ENCODE results near the gene BACH2. TPM values are rescaled to one million over a fixed set of nuclear protein-coding genes. Genes with fewer than 3 reads are reported as not detected.
A peak's percentile ranks its signal among the peaks of the same experiment; 100 is the strongest.

The BACH2 gene
- total and polyA plus RNA-seq, 9 donors, result 3.4 to 5.8 (median 4.6) TPM

GRCh38 chr6:89993411-89993810 is 303.2 kb downstream of the BACH2 start:
- DNase-seq, result no peak
- Histone ChIP-seq H3K27me3 (ENCODE audit: control insufficient read depth, insufficient read depth, low read length) (no peaks in the 10 kb centered on the region), H3K4me1 (ENCODE audit: control insufficient read depth, insufficient read depth, low read length) (peaks cover 9% of the 10 kb centered on the region), H3K9me3 (replicated peaks; ENCODE audit: control insufficient read depth, low read depth, low read length) (no peaks in the 10 kb centered on the region), H3K27ac (ENCODE audit: low read length) (no peak overlapping the region), H3K4me3 (ENCODE audit: low read length) (no peak overlapping the region), H3K36me3 (ENCODE audit: control insufficient read depth, insufficient read depth, low read length) (peaks cover 2% of the 10 kb centered on the region)
- WGBS (ENCODE audit: insufficient coverage), result 90% methylated on average over 3 of the region's 3 CpGs

GRCh38 chr6:89992818-89993217 is 303.8 kb downstream of the BACH2 start:
- WGBS (ENCODE audit: insufficient coverage), result 80% methylated on average over 1 of the region's 2 CpGs
- H3K27ac ChIP-seq (ENCODE audit: low read length), result no peak overlapping the region
- H3K4me3 ChIP-seq (ENCODE audit: low read length), result no peak overlapping the region
- no peaks in the 10 kb centered on the region for H3K9me3 ChIP-seq (replicated peaks; ENCODE audit: control insufficient read depth, low read depth, low read length)
- H3K27me3 ChIP-seq (ENCODE audit: control insufficient read depth, insufficient read depth, low read length), result no peaks in the 10 kb centered on the region
- H3K4me1 ChIP-seq (ENCODE audit: control insufficient read depth, insufficient read depth, low read length), result peaks cover 6% of the 10 kb centered on the region
- peaks cover 2% of the 10 kb centered on the region for H3K36me3 ChIP-seq (ENCODE audit: control insufficient read depth, insufficient read depth, low read length)
- no peak for DNase-seq

GRCh38 chr6:89989742-89990141 is 306.9 kb downstream of the BACH2 start:
- Histone ChIP-seq H3K36me3 (ENCODE audit: control insufficient read depth, insufficient read depth, low read length) (no peaks in the 10 kb centered on the region), H3K27me3 (ENCODE audit: control insufficient read depth, insufficient read depth, low read length) (no peaks in the 10 kb centered on the region), H3K27ac (ENCODE audit: low read length) (no peak overlapping the region), H3K4me3 (ENCODE audit: low read length) (no peak overlapping the region), H3K4me1 (ENCODE audit: control insufficient read depth, insufficient read depth, low read length) (peaks cover 21% of the 10 kb centered on the region), H3K9me3 (replicated peaks; ENCODE audit: control insufficient read depth, low read depth, low read length) (no peaks in the 10 kb centered on the region)
- WGBS (ENCODE audit: insufficient coverage), result 46% methylated on average over 3 of the region's 4 CpGs
- DNase-seq, result no peak

GRCh38 chr6:89987830-89988229 is 308.8 kb downstream of the BACH2 start:
- Histone ChIP-seq H3K27me3 (ENCODE audit: control insufficient read depth, insufficient read depth, low read length) (no peaks in the 10 kb centered on the region), H3K9me3 (replicated peaks; ENCODE audit: control insufficient read depth, low read depth, low read length) (no peaks in the 10 kb centered on the region), H3K4me1 (ENCODE audit: control insufficient read depth, insufficient read depth, low read length) (peaks cover 21% of the 10 kb centered on the region), H3K4me3 (ENCODE audit: low read length) (no peak overlapping the region), H3K27ac (ENCODE audit: low read length) (no peak overlapping the region), H3K36me3 (ENCODE audit: control insufficient read depth, insufficient read depth, low read length) (no peaks in the 10 kb centered on the region)
- 100% methylated on average over 1 of the region's 2 CpGs for WGBS (ENCODE audit: insufficient coverage)
- DNase-seq, result no peak

GRCh38 chr6:89987140-89987539 is 309.5 kb downstream of the BACH2 start:
- no peak for DNase-seq
- no CpG with 5 or more reads among the region's 3 CpGs for WGBS (ENCODE audit: insufficient coverage)

GRCh38 chr6:89986650-89987074 is 310.0 kb downstream of the BACH2 start:
- no peaks in the 10 kb centered on the region for H3K9me3 ChIP-seq (replicated peaks; ENCODE audit: control insufficient read depth, low read depth, low read length)
- peaks cover 21% of the 10 kb centered on the region for H3K4me1 ChIP-seq (ENCODE audit: control insufficient read depth, insufficient read depth, low read length)
- no peaks in the 10 kb centered on the region for H3K36me3 ChIP-seq (ENCODE audit: control insufficient read depth, insufficient read depth, low read length)
- H3K27ac ChIP-seq (ENCODE audit: low read length), result no peak overlapping the region
- no CpG with 5 or more reads among the region's 3 CpGs for WGBS (ENCODE audit: insufficient coverage)
- H3K4me3 ChIP-seq (ENCODE audit: low read length), result no peak overlapping the region
- no peaks in the 10 kb centered on the region for H3K27me3 ChIP-seq (ENCODE audit: control insufficient read depth, insufficient read depth, low read length)
- DNase-seq, result no peak

More at GRCh38 chr6:89987140-89987539, 309.5 kb downstream of the BACH2 start:
- H3K36me3 ChIP-seq (ENCODE audit: control insufficient read depth, insufficient read depth, low read length), result no peaks in the 10 kb centered on the region
- H3K27me3 ChIP-seq (ENCODE audit: control insufficient read depth, insufficient read depth, low read length), result no peaks in the 10 kb centered on the region
- peaks cover 21% of the 10 kb centered on the region for H3K4me1 ChIP-seq (ENCODE audit: control insufficient read depth, insufficient read depth, low read length)
- H3K9me3 ChIP-seq (replicated peaks; ENCODE audit: control insufficient read depth, low read depth, low read length), result no peaks in the 10 kb centered on the region
- H3K27ac ChIP-seq (ENCODE audit: low read length), result no peak overlapping the region
- H3K4me3 ChIP-seq (ENCODE audit: low read length), result no peak overlapping the region

- Histone ChIP-seq H3K9me3 (replicated peaks; ENCODE audit: control insufficient read depth, low read depth, low read length) (no peaks in the 10 kb centered on the region), H3K27ac (ENCODE audit: low read length) (peak overlapping the region; percentile 75), H3K27me3 (ENCODE audit: control insufficient read depth, insufficient read depth, low read length) (no peaks in the 10 kb centered on the region), H3K4me3 (ENCODE audit: low read length) (no peak overlapping the region), H3K4me1 (ENCODE audit: control insufficient read depth, insufficient read depth, low read length) (peaks cover 21% of the 10 kb centered on the region), H3K36me3 (ENCODE audit: control insufficient read depth, insufficient read depth, low read length) (no peaks in the 10 kb centered on the region)
- 36% methylated on average over 6 of the region's 11 CpGs for WGBS (ENCODE audit: insufficient coverage)
- DNase-seq, result peak; percentile 72
These were observed 310.7 kb downstream of the BACH2 start for GRCh38 chr6:89985751-89986493.

GRCh38 chr6:89984926-89985750 is 311.5 kb downstream of the BACH2 start:
- Histone ChIP-seq H3K4me1 (ENCODE audit: control insufficient read depth, insufficient read depth, low read length) (peaks cover 21% of the 10 kb centered on the region), H3K4me3 (ENCODE audit: low read length) (no peak overlapping the region), H3K9me3 (replicated peaks; ENCODE audit: control insufficient read depth, low read depth, low read length) (no peaks in the 10 kb centered on the region), H3K36me3 (ENCODE audit: control insufficient read depth, insufficient read depth, low read length) (no peaks in the 10 kb centered on the region), H3K27me3 (ENCODE audit: control insufficient read depth, insufficient read depth, low read length) (no peaks in the 10 kb centered on the region), H3K27ac (ENCODE audit: low read length) (peak overlapping the region; percentile 75)
- peak; percentile 90 for DNase-seq
- 22% methylated on average over 6 of the region's 12 CpGs for WGBS (ENCODE audit: insufficient coverage)

GRCh38 chr6:89980353-89980752 is 316.3 kb downstream of the BACH2 start:
- Histone ChIP-seq H3K4me1 (ENCODE audit: control insufficient read depth, insufficient read depth, low read length) (peaks cover 16% of the 10 kb centered on the region), H3K4me3 (ENCODE audit: low read length) (no peak overlapping the region), H3K9me3 (replicated peaks; ENCODE audit: control insufficient read depth, low read depth, low read length) (no peaks in the 10 kb centered on the region), H3K27me3 (ENCODE audit: control insufficient read depth, insufficient read depth, low read length) (no peaks in the 10 kb centered on the region), H3K27ac (ENCODE audit: low read length) (no peak overlapping the region), H3K36me3 (ENCODE audit: control insufficient read depth, insufficient read depth, low read length) (no peaks in the 10 kb centered on the region)
- DNase-seq, result no peak

- Histone ChIP-seq H3K36me3 (ENCODE audit: control insufficient read depth, insufficient read depth, low read length) (no peaks in the 10 kb centered on the region), H3K9me3 (replicated peaks; ENCODE audit: control insufficient read depth, low read depth, low read length) (no peaks in the 10 kb centered on the region), H3K27me3 (ENCODE audit: control insufficient read depth, insufficient read depth, low read length) (no peaks in the 10 kb centered on the region), H3K4me3 (ENCODE audit: low read length) (no peak overlapping the region), H3K4me1 (ENCODE audit: control insufficient read depth, insufficient read depth, low read length) (peaks cover 13% of the 10 kb centered on the region), H3K27ac (ENCODE audit: low read length) (no peak overlapping the region)
- 17% methylated on average over 1 of the region's 6 CpGs for WGBS (ENCODE audit: insufficient coverage)
- no peak for DNase-seq
These were observed 317.0 kb downstream of the BACH2 start for GRCh38 chr6:89979481-89980119.

Data from muscle of leg (tissue), 11 donors.